ENCODE data around the gene CFAP46. TPM values are rescaled to one million over a fixed set of nuclear protein-coding genes. Genes with fewer than 3 reads are reported as not detected.

CFAP46 gene
- total RNA-seq, 1 donor from 2014 or later, result not detected

DNA sequence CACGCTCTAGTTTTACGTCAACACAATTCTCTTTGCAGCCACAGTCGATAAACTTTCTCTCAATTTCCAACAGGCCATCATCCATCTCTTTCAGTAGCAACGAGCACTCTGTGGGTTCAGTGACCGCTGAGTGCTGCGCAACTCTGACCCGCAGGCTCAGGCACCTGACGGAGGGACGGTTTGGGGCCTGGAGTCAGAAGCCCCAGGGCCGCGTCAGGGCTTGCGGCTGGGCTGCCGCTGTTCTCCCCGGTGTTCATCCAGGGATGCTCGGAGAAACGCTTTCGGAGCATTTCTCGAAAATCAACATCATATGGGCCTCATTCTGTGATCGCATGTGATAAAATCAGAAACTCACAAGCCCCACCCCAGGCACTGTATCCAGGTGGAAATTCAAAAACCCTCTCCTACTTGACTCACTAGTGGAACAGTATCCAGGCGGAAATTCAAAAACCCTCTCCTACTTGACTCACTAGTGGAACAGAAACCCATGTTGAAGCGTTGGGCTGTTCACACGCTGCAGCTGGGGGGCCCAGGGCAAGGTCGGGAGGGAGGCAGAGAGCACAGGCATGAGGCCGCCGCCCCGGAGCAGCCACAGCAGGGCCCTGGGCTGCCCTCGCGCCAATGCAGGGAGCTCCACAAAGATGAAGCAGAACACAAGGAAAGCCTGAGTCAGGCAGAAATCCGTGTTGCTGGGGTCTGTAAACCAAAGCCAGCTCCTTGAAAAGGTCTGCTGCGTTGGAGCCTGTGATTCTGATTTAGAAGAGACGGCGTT is 83.1 kb downstream of the CFAP46 start:
- Mint-ChIP-seq H3K27me3 (peaks cover 2% of the 10 kb centered on the region), H3K27ac (no peak overlapping the region), H3K4me1 (no peaks in the 10 kb centered on the region), H3K36me3 (ENCODE audit: low read depth) (no peaks in the 10 kb centered on the region), H3K9me3 (no peaks in the 10 kb centered on the region), H3K4me3 (no peak overlapping the region)
- DNase-seq, result no peak
- intact Hi-C loops (cut with micrococcal nuclease), result no loop called here

- Mint-ChIP-seq H3K9me3 (no peaks in the 10 kb centered on the region), H3K27ac (no peak overlapping the region), H3K27me3 (peaks cover 2% of the 10 kb centered on the region), H3K4me1 (no peaks in the 10 kb centered on the region), H3K4me3 (no peak overlapping the region), H3K36me3 (ENCODE audit: low read depth) (no peaks in the 10 kb centered on the region)
- no peak for DNase-seq
- intact Hi-C loops (cut with micrococcal nuclease), result no loop called here
Measured at GRCh38 chr10:132858121-132859081, 84.0 kb downstream of the CFAP46 start.

DNA sequence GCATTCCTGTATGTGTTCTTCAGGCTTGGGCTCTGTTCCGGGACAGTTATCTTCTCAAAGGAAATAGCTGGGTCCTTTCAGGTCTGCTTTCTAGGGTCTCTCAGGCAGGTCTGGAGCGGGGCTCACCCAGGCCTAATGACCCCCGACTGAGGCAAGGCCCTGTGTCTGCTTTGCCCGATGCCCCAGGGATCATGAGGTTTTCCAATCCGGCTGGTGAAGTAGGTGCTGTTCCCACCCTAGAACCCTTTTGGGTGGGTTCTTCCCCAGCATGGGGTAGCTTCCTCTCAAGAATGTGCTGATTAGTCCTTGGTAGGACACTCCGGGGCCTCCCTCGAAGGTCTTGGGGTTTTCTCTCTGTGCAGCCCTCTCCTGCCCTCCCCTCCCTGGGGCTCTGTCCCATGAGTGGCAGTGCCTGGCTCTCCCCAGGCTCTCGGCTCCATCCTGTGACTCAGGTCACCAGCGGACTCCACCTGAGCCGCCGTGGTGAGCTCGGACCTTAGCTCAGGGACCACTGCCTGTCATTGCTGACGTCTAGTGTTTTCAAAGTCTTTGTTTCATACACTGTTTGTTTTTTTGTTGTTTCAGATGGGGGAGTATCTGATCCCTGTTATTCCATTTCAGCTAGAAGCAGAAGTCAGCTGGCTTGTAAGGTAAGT is 85.4 kb downstream of the CFAP46 start:
- no peaks in the 10 kb centered on the region for H3K36me3 Mint-ChIP-seq (ENCODE audit: low read depth)
- H3K27ac Mint-ChIP-seq, result no peak overlapping the region
- no peak for DNase-seq
- H3K9me3 Mint-ChIP-seq, result no peaks in the 10 kb centered on the region
- peaks cover 2% of the 10 kb centered on the region for H3K27me3 Mint-ChIP-seq
- H3K4me3 Mint-ChIP-seq, result no peak overlapping the region
- intact Hi-C loops (cut with micrococcal nuclease), result no loop called here
- H3K4me1 Mint-ChIP-seq, result no peaks in the 10 kb centered on the region

GRCh38 chr10:132855889-132856288 is 86.5 kb downstream of the CFAP46 start:
- no peak for DNase-seq
- Mint-ChIP-seq H3K27ac (no peak overlapping the region), H3K9me3 (no peaks in the 10 kb centered on the region), H3K4me1 (no peaks in the 10 kb centered on the region), H3K27me3 (peaks cover 2% of the 10 kb centered on the region), H3K36me3 (ENCODE audit: low read depth) (no peaks in the 10 kb centered on the region), H3K4me3 (no peak overlapping the region)
- intact Hi-C loops (cut with micrococcal nuclease), result no loop called here

GRCh38 chr10:132851451-132851850 is 90.9 kb downstream of the CFAP46 start:
- Mint-ChIP-seq H3K9me3 (no peaks in the 10 kb centered on the region), H3K27me3 (peaks cover 9% of the 10 kb centered on the region), H3K4me1 (peaks cover 3% of the 10 kb centered on the region), H3K4me3 (no peak overlapping the region), H3K27ac (no peak overlapping the region), H3K36me3 (ENCODE audit: low read depth) (no peaks in the 10 kb centered on the region)
- no peak for DNase-seq
- intact Hi-C loops (cut with micrococcal nuclease), result no loop called here

GRCh38 chr10:132850896-132851295 is 91.5 kb downstream of the CFAP46 start:
- no peak overlapping the region for H3K27ac Mint-ChIP-seq
- no peak for DNase-seq
- intact Hi-C loops (cut with micrococcal nuclease), result no loop called here
- peaks cover 3% of the 10 kb centered on the region for H3K4me1 Mint-ChIP-seq
- no peaks in the 10 kb centered on the region for H3K9me3 Mint-ChIP-seq
- no peaks in the 10 kb centered on the region for H3K36me3 Mint-ChIP-seq (ENCODE audit: low read depth)
- H3K4me3 Mint-ChIP-seq, result no peak overlapping the region
- H3K27me3 Mint-ChIP-seq, result peaks cover 7% of the 10 kb centered on the region

GRCh38 chr10:132850246-132850645 is 92.1 kb downstream of the CFAP46 start:
- H3K27me3 Mint-ChIP-seq, result peaks cover 7% of the 10 kb centered on the region
- intact Hi-C loops (cut with micrococcal nuclease), result no loop called here

GRCh38 chr10:132849546-132850031 is 92.8 kb downstream of the CFAP46 start:
- H3K4me3 Mint-ChIP-seq, result no peak overlapping the region
- no peak for DNase-seq
- H3K36me3 Mint-ChIP-seq (ENCODE audit: low read depth), result no peaks in the 10 kb centered on the region
- H3K9me3 Mint-ChIP-seq, result no peaks in the 10 kb centered on the region
- H3K27me3 Mint-ChIP-seq, result peaks cover 7% of the 10 kb centered on the region
- H3K4me1 Mint-ChIP-seq, result peaks cover 3% of the 10 kb centered on the region
- no peak overlapping the region for H3K27ac Mint-ChIP-seq
- intact Hi-C loops (cut with micrococcal nuclease), result no loop called here

More at GRCh38 chr10:132850246-132850645, 92.1 kb downstream of the CFAP46 start:
- peaks cover 3% of the 10 kb centered on the region for H3K4me1 Mint-ChIP-seq
- no peak overlapping the region for H3K27ac Mint-ChIP-seq
- no peak overlapping the region for H3K4me3 Mint-ChIP-seq
- no peaks in the 10 kb centered on the region for H3K9me3 Mint-ChIP-seq
- no peaks in the 10 kb centered on the region for H3K36me3 Mint-ChIP-seq (ENCODE audit: low read depth)
- no peak for DNase-seq

GRCh38 chr10:132848951-132849545 is 93.3 kb downstream of the CFAP46 start:
- Mint-ChIP-seq H3K9me3 (no peaks in the 10 kb centered on the region), H3K27ac (no peak overlapping the region), H3K4me1 (peaks cover 3% of the 10 kb centered on the region), H3K36me3 (ENCODE audit: low read depth) (no peaks in the 10 kb centered on the region), H3K4me3 (no peak overlapping the region), H3K27me3 (peaks cover 7% of the 10 kb centered on the region)
- intact Hi-C loops (cut with micrococcal nuclease), result no loop called here
- no peak for DNase-seq

DNA sequence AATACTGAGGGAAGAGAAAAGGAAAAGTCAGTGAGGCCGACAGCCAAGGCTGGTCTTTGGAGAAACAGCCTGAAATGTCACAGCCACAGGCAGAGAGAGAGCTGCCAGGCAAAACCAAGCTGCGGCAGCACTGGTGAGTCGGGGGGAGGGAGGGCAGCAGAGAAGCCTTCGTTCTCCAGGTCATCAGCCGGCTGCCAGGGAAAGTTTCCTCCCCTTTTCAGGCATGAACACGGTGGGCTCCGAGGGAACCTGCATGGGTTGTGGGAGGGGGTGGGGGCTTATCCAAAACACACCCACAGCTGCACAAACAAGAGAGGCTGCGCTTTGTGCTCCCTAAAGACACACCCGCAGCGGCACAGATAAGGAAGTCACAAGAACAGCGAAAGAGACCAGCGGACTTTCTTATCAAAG is 94.1 kb downstream of the CFAP46 start:
- no peak for DNase-seq
- Mint-ChIP-seq H3K4me3 (no peak overlapping the region), H3K27ac (no peak overlapping the region), H3K9me3 (no peaks in the 10 kb centered on the region), H3K27me3 (peaks cover 7% of the 10 kb centered on the region), H3K4me1 (peaks cover 3% of the 10 kb centered on the region), H3K36me3 (ENCODE audit: low read depth) (no peaks in the 10 kb centered on the region)
- intact Hi-C loops (cut with micrococcal nuclease), result no loop called here

DNA sequence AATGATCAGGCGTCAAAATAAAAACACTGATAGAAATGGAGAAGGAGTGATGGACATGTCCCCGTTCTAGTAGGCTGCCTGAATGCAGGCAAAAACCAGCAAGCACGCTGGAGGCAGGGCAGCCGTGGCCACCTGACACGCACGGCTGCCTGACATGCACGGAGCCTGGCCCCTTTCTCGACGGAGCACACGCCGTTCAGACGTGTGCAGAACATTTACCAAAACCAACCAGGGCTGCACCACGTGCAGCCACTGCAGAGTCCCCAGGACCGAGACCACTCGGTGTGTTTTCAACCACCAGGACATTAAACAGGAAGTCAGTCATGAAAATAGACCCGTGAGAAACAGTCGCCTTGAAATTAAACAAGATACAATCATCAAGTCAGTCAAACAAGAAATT is 94.5 kb downstream of the CFAP46 start:
- DNase-seq, result no peak
- peaks cover 7% of the 10 kb centered on the region for H3K27me3 Mint-ChIP-seq
- H3K4me3 Mint-ChIP-seq, result no peak overlapping the region
- intact Hi-C loops (cut with micrococcal nuclease), result no loop called here
- peaks cover 3% of the 10 kb centered on the region for H3K4me1 Mint-ChIP-seq
- peaks cover 1% of the 10 kb centered on the region for H3K9me3 Mint-ChIP-seq
- H3K27ac Mint-ChIP-seq, result no peak overlapping the region
- H3K36me3 Mint-ChIP-seq (ENCODE audit: low read depth), result no peaks in the 10 kb centered on the region

DNA sequence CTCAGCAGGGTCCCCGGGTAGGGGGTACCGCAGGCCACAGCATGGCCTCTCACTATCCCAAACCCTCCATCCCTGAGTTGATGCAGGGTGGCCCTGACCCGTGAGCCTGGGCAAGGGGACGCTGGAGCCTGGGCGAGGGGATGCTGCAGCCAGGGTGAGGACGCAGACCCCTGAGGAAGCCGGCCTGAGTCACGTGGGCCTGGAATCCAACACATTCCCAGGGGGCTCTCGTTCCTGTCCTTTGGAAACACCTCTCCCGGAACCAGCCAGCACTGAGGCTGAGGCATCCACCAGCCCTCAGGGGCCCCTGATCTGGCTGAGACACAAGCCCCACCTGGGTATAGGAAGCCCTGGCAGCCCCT is 95.0 kb downstream of the CFAP46 start:
- intact Hi-C loops (cut with micrococcal nuclease), result no loop called here

GRCh38 chr10:132846631-132847415 is 95.5 kb downstream of the CFAP46 start:
- intact Hi-C loops (cut with micrococcal nuclease), result no loop called here

More for the DNA sequence above, 95.0 kb downstream of the CFAP46 start:
- Mint-ChIP-seq H3K4me3 (no peak overlapping the region), H3K27me3 (peaks cover 7% of the 10 kb centered on the region), H3K4me1 (peaks cover 3% of the 10 kb centered on the region), H3K36me3 (ENCODE audit: low read depth) (no peaks in the 10 kb centered on the region), H3K27ac (no peak overlapping the region), H3K9me3 (peaks cover 6% of the 10 kb centered on the region)
- DNase-seq, result no peak

More at GRCh38 chr10:132846631-132847415, 95.5 kb downstream of the CFAP46 start:
- H3K27ac Mint-ChIP-seq, result no peak overlapping the region
- no peak overlapping the region for H3K4me3 Mint-ChIP-seq
- H3K4me1 Mint-ChIP-seq, result peaks cover 3% of the 10 kb centered on the region
- peaks cover 12% of the 10 kb centered on the region for H3K9me3 Mint-ChIP-seq
- peaks cover 7% of the 10 kb centered on the region for H3K27me3 Mint-ChIP-seq
- H3K36me3 Mint-ChIP-seq (ENCODE audit: low read depth), result no peaks in the 10 kb centered on the region
- DNase-seq, result no peak
